Astrocyte (in vitro differentiated cells and primary cell): Measurements from ENCODE around the gene ZC3H12C. TPM values are rescaled to one million over a fixed set of nuclear protein-coding genes. Genes with fewer than 3 reads are reported as not detected.

Source experiments
- DNase-seq: peaks from one replicate; pipeline ENCODE4 v3.0.0-alpha.2; 2010; ENCODE audit warnings: low read depth
- FAIRE-seq: peaks from 2 replicates; lab custom pipeline; 2011; peaks lifted over from hg19 to GRCh38; lab: Jason Lieb, UNC
- H2AFZ ChIP-seq: 2 replicates; pipeline ENCODE4 v1.6.0; 2012; ENCODE audit warnings: low read depth, low read length, inconsistent platforms
- H3K27ac ChIP-seq: 2 replicates; pipeline ENCODE4 v1.5.1; 2011; ENCODE audit warnings: low read depth, low read length, inconsistent platforms
- H3K27me3 ChIP-seq: 2 replicates; pipeline ENCODE4 v1.6.0; 2011; ENCODE audit warnings: low read length, inconsistent platforms; ENCODE audit not compliant: insufficient read depth
- H3K36me3 ChIP-seq: 2 replicates; pipeline ENCODE4 v1.5.1; 2011; ENCODE audit warnings: low read length, inconsistent platforms; ENCODE audit not compliant: insufficient read depth
- H3K4me1 ChIP-seq: 2 replicates; pipeline ENCODE4 v1.5.1; 2011; ENCODE audit warnings: low read length, inconsistent platforms; ENCODE audit not compliant: insufficient read depth
- H3K4me2 ChIP-seq: 2 replicates; pipeline ENCODE4 v1.6.0; 2012; ENCODE audit warnings: low read length, inconsistent platforms
- H3K4me3 ChIP-seq: 2 replicates; pipeline ENCODE4 v1.5.1; 2011; ENCODE audit warnings: low read depth, mild to moderate bottlenecking, low read length, inconsistent platforms; ENCODE audit not compliant: insufficient read depth
- H3K79me2 ChIP-seq: 2 replicates; pipeline ENCODE4 v1.6.0; 2012; ENCODE audit warnings: mild to moderate bottlenecking, low read length, inconsistent platforms; ENCODE audit not compliant: insufficient read depth
- H3K9ac ChIP-seq: 2 replicates; pipeline ENCODE4 v1.6.0; 2012; ENCODE audit warnings: mild to moderate bottlenecking, low read length, inconsistent platforms
- H3K9me3 ChIP-seq: 2 replicates; pipeline ENCODE4 v1.5.1; 2012; ENCODE audit warnings: low read depth, mild to moderate bottlenecking, low read length, inconsistent platforms; ENCODE audit not compliant: insufficient read depth
- H4K20me1 ChIP-seq: 2 replicates; pipeline ENCODE4 v1.6.0; 2012; ENCODE audit warnings: low read length, inconsistent platforms; ENCODE audit not compliant: insufficient read depth
- H3K27ac Mint-ChIP-seq: one replicate; pipeline ENCODE4 v1.8.0; 2021; ENCODE audit warnings: mild to moderate bottlenecking, mixed read lengths; ENCODE audit not compliant: unreplicated experiment
- H3K27me3 Mint-ChIP-seq: one replicate; pipeline ENCODE4 v1.8.0; 2021; ENCODE audit warnings: low read depth, mixed read lengths; ENCODE audit not compliant: unreplicated experiment
- H3K36me3 Mint-ChIP-seq: one replicate; pipeline ENCODE4 v1.8.0; 2021; ENCODE audit warnings: low read depth, mixed read lengths; ENCODE audit not compliant: unreplicated experiment
- H3K4me1 Mint-ChIP-seq: one replicate; pipeline ENCODE4 v1.8.0; 2021; ENCODE audit warnings: low read depth, mixed read lengths; ENCODE audit not compliant: unreplicated experiment
- H3K4me3 Mint-ChIP-seq: one replicate; pipeline ENCODE4 v1.8.0; 2021; ENCODE audit warnings: mild to moderate bottlenecking, moderate library complexity, mixed read lengths; ENCODE audit not compliant: unreplicated experiment
- H3K9me3 Mint-ChIP-seq: one replicate; pipeline ENCODE4 v1.8.0; 2021; ENCODE audit warnings: mild to moderate bottlenecking, mixed read lengths; ENCODE audit not compliant: unreplicated experiment
- EZH2 ChIP-seq: IDR thresholded peaks from 2 replicates; pipeline ENCODE4 v1.6.1; 2012; ENCODE audit warnings: mild to moderate bottlenecking, low read length, inconsistent platforms; ENCODE audit not compliant: insufficient read depth
- total RNA-seq: library from RNA; stranded (reverse); gene quantifications from 2 replicates; pipeline ENCODE4 v1.2.1, GENCODE V29; 2021
- TF ChIP-seq, protein P1 (sequence below): IDR thresholded peaks from 2 replicates; pipeline ENCODE4 v1.5.1; 2011; ENCODE audit warnings: low read depth, mild to moderate bottlenecking, inconsistent platforms, low read length, moderate library complexity; ENCODE audit not compliant: insufficient read depth

The ZC3H12C gene
- total RNA-seq, 1 donor from 2014 or later, result 12.0 TPM

DNA sequence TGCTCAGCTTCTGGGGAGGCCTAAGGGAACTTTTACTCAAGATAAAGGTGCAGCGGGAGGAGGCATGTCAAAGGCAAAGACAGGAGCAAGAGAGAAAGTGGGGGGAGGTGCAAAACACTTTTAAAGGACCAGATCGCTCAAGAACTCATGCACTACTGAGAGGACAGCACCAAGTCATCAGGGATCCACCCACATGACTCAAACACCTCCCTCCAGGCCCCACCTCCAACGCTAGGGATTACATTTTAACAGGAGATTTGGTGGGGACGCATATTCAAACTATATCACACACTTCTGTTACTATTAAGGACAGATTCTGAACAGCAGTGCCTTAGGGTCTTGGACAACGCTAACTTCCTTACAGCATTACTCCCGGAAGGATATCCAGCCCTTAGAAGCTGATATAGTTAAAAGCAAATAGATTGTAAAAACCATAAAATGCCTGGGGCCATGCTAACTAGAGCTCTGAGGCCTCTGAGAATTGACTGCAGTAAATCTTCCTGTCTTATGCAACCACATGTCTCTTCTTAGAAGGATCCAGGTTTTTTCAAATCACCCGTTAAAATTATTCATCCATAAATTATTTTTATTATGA is 16.7 kb upstream of the ZC3H12C start:
- Mint-ChIP-seq H3K27me3 (no peaks in the 10 kb centered on the region), H3K27ac (no peak overlapping the region), H3K4me1 (peaks cover 13% of the 10 kb centered on the region), H3K36me3 (no peaks in the 10 kb centered on the region), H3K9me3 (peaks cover 2% of the 10 kb centered on the region), H3K4me3 (no peak overlapping the region)
- H3K36me3 ChIP-seq, result no peaks in the 10 kb centered on the region
- no peak for TF ChIP-seq EZH2
- TF ChIP-seq, protein P1, sequence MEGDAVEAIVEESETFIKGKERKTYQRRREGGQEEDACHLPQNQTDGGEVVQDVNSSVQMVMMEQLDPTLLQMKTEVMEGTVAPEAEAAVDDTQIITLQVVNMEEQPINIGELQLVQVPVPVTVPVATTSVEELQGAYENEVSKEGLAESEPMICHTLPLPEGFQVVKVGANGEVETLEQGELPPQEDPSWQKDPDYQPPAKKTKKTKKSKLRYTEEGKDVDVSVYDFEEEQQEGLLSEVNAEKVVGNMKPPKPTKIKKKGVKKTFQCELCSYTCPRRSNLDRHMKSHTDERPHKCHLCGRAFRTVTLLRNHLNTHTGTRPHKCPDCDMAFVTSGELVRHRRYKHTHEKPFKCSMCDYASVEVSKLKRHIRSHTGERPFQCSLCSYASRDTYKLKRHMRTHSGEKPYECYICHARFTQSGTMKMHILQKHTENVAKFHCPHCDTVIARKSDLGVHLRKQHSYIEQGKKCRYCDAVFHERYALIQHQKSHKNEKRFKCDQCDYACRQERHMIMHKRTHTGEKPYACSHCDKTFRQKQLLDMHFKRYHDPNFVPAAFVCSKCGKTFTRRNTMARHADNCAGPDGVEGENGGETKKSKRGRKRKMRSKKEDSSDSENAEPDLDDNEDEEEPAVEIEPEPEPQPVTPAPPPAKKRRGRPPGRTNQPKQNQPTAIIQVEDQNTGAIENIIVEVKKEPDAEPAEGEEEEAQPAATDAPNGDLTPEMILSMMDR, result no peak
- H3K79me2 ChIP-seq, result no peaks in the 10 kb centered on the region
- no peaks in the 10 kb centered on the region for H4K20me1 ChIP-seq
- H3K4me1 ChIP-seq, result peaks cover 6% of the 10 kb centered on the region
- H3K27me3 ChIP-seq, result no peaks in the 10 kb centered on the region
- no peak overlapping the region for H3K4me2 ChIP-seq
- no peak overlapping the region for H2AFZ ChIP-seq
- no peak for FAIRE-seq
- no peak overlapping the region for H3K27ac ChIP-seq
- no peak for DNase-seq
- H3K9me3 ChIP-seq, result peaks cover 3% of the 10 kb centered on the region
- H3K9ac ChIP-seq, result no peak overlapping the region
- no peak overlapping the region for H3K4me3 ChIP-seq

DNA sequence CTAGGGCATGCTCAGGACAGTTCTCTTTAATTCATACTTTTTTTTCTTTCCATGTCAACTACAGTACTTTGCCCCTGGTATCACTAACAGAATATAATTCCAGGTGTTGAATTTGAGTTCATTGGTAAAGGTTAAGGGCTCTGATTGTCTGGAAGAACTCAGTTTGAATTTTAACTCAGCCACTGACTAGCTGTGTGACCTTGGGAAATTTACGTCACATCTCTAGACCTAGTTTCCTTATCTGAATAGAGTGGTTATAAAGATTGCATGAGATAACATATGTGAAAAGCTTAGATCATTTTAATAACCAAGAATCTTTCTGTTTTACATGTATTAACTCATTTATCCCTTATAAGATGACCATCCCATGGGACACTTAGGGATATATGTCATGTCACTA is 15.8 kb upstream of the ZC3H12C start:
- Histone ChIP-seq H3K27me3 (no peaks in the 10 kb centered on the region), H2AFZ (peak overlapping the region; percentile 66), H3K27ac (peak overlapping the region; percentile 41), H3K36me3 (no peaks in the 10 kb centered on the region), H3K4me1 (peaks cover 6% of the 10 kb centered on the region), H3K4me2 (peak overlapping the region; percentile 77), H3K4me3 (no peak overlapping the region), H3K9ac (peak overlapping the region; percentile 24), H4K20me1 (no peaks in the 10 kb centered on the region), H3K9me3 (peaks cover 3% of the 10 kb centered on the region), H3K79me2 (no peaks in the 10 kb centered on the region)
- FAIRE-seq (no peak), DNase-seq (no peak)
- H3K4me1 Mint-ChIP-seq, result peaks cover 13% of the 10 kb centered on the region
- no peaks in the 10 kb centered on the region for H3K36me3 Mint-ChIP-seq
- H3K9me3 Mint-ChIP-seq, result peaks cover 2% of the 10 kb centered on the region
- H3K27ac Mint-ChIP-seq, result no peak overlapping the region
- no peaks in the 10 kb centered on the region for H3K27me3 Mint-ChIP-seq
- TF ChIP-seq EZH2, result no peak
- TF ChIP-seq, protein P1, result no peak
- H3K4me3 Mint-ChIP-seq, result no peak overlapping the region

DNA sequence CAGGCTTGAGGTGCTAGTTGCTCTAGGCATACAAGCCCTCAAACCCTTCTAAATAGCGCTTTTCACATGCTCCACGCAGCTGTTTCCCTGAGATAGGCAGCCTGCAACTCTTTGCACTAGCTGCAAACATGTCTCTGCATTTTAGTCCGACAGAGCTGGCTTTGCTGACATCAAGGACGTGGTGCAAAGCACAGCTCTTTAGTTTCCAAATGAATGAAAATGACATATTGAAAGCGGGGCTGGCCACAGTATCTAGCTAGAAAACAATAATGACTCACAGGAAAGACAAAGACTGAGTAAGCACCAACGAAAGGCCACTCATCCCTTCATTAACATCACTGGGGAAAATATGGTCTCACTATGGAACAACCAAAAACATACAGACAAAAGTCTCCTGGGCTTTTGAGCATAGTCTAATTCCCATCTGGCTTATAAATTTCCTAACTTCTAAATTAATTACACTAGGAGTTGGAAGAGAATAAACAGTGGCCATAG is 15.3 kb upstream of the ZC3H12C start:
- H3K27ac Mint-ChIP-seq, result no peak overlapping the region

More for the DNA sequence above, 15.3 kb upstream of the ZC3H12C start:
- Mint-ChIP-seq H3K27me3 (no peaks in the 10 kb centered on the region), H3K4me3 (no peak overlapping the region), H3K4me1 (peaks cover 13% of the 10 kb centered on the region), H3K36me3 (no peaks in the 10 kb centered on the region), H3K9me3 (peaks cover 2% of the 10 kb centered on the region)
- peak overlapping the region; percentile 77 for H3K4me2 ChIP-seq
- peak overlapping the region; percentile 66 for H2AFZ ChIP-seq
- peak; percentile 70 for DNase-seq
- H3K27ac ChIP-seq, result peak overlapping the region; percentile 50
- H3K4me1 ChIP-seq, result peaks cover 6% of the 10 kb centered on the region
- no peak for TF ChIP-seq EZH2
- TF ChIP-seq, protein P1, result no peak
- H3K4me3 ChIP-seq, result peak overlapping the region; percentile 24
- FAIRE-seq, result peak; percentile 55
- no peaks in the 10 kb centered on the region for H4K20me1 ChIP-seq
- no peaks in the 10 kb centered on the region for H3K27me3 ChIP-seq
- peak overlapping the region; percentile 24 for H3K9ac ChIP-seq
- H3K36me3 ChIP-seq, result no peaks in the 10 kb centered on the region
- H3K79me2 ChIP-seq, result no peaks in the 10 kb centered on the region
- peaks cover 3% of the 10 kb centered on the region for H3K9me3 ChIP-seq
